OCI-LY7 (cell line): Measurements from ENCODE around the gene MAGI1.

ENCODE experiments used
- EZH2phosphoT487 ChIP-seq: fragments of 200-600 bp; sonication (generic); IDR thresholded peaks from 2 replicates; pipeline ENCODE4 v1.6.1; 2018; ENCODE audit warnings: low read depth, borderline replicate concordance, mild to moderate bottlenecking, mixed run types, antibody characterized with exemption, low read length, moderate library complexity, mixed read lengths
- TF ChIP-seq, protein P1 (sequence below): fragments of 200-600 bp; sonication (generic); conservative IDR thresholded peaks from 2 replicates; pipeline ENCODE4 v1.5.1; 2014; ENCODE audit warnings: mild to moderate bottlenecking, antibody characterized with exemption, low read length, moderate library complexity, mixed read lengths

DNA sequence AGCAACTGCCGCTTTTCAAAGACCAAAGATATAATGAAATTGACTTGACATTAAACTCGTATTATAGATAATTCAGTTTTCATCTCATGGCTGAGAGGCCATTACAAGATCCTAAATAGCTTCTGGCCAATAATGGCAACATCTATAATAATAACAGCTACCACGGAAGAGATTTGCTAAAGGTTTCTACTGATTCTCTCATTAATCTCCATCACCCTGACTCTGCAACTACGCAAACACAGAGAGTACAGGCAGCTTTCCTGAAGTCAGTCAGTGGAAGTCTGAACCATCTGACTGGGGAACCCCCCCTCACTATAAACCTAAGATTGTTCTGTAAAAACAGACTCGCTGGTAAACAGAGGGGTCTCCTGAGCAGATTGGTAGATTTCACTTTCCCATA is 257.1 kb downstream of the MAGI1 start:
- TF ChIP-seq, protein P1, sequence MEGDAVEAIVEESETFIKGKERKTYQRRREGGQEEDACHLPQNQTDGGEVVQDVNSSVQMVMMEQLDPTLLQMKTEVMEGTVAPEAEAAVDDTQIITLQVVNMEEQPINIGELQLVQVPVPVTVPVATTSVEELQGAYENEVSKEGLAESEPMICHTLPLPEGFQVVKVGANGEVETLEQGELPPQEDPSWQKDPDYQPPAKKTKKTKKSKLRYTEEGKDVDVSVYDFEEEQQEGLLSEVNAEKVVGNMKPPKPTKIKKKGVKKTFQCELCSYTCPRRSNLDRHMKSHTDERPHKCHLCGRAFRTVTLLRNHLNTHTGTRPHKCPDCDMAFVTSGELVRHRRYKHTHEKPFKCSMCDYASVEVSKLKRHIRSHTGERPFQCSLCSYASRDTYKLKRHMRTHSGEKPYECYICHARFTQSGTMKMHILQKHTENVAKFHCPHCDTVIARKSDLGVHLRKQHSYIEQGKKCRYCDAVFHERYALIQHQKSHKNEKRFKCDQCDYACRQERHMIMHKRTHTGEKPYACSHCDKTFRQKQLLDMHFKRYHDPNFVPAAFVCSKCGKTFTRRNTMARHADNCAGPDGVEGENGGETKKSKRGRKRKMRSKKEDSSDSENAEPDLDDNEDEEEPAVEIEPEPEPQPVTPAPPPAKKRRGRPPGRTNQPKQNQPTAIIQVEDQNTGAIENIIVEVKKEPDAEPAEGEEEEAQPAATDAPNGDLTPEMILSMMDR, result no peak
- no peak for TF ChIP-seq EZH2phosphoT487
